H9 (cell line): Measurements from ENCODE around the gene TCERG1L. TPM values are rescaled to one million over a fixed set of nuclear protein-coding genes. Genes with fewer than 3 reads are reported as not detected.

Experiments used
- DNase-seq: peaks from one replicate; pipeline ENCODE4 v3.0.0-alpha.2; 2017
- H2AFZ ChIP-seq: one replicate; pipeline ENCODE4 v1.6.1; 2013; ENCODE audit warnings: mild to moderate bottlenecking, low read length, control low read depth, moderate library complexity
- H2AK5ac ChIP-seq: 2 replicates; pipeline ENCODE4 v1.6.1; 2013; ENCODE audit warnings: low read length, control low read depth, mixed read lengths; ENCODE audit not compliant: insufficient read length
- H2BK120ac ChIP-seq: one replicate; pipeline ENCODE4 v1.6.1; 2013; ENCODE audit warnings: low read depth, mild to moderate bottlenecking, low read length, control low read depth, inconsistent platforms; ENCODE audit not compliant: poor library complexity, severe bottlenecking
- H2BK12ac ChIP-seq: 2 replicates; pipeline ENCODE4 v1.6.1; 2013; ENCODE audit warnings: low read length, control low read depth, mixed read lengths, low read depth; ENCODE audit not compliant: insufficient read length
- H2BK15ac ChIP-seq: 2 replicates; pipeline ENCODE4 v1.6.1; 2013; ENCODE audit warnings: low read depth, low read length, control low read depth
- H2BK20ac ChIP-seq: one replicate; pipeline ENCODE4 v1.6.1; 2013; ENCODE audit warnings: low read depth, mild to moderate bottlenecking, low read length, control low read depth, inconsistent platforms; ENCODE audit not compliant: poor library complexity, severe bottlenecking
- H2BK5ac ChIP-seq: 2 replicates; pipeline ENCODE4 v1.6.1; 2013; ENCODE audit warnings: low read length, control low read depth, mixed read lengths; ENCODE audit not compliant: insufficient read length
- H3K14ac ChIP-seq: 2 replicates; pipeline ENCODE4 v1.6.1; 2013; ENCODE audit warnings: low read length, control low read depth; ENCODE audit not compliant: insufficient read depth
- H3K18ac ChIP-seq: 2 replicates; pipeline ENCODE4 v1.6.1; 2013; ENCODE audit warnings: low read depth, mild to moderate bottlenecking, mixed read lengths, low read length, control low read depth; ENCODE audit not compliant: insufficient read length
- H3K23ac ChIP-seq: 2 replicates; pipeline ENCODE4 v1.6.1; 2013; ENCODE audit warnings: low read length, control low read depth, mixed read lengths, low read depth; ENCODE audit not compliant: insufficient read length
- H3K23me2 ChIP-seq: 2 replicates; pipeline ENCODE4 v1.6.1; 2013; ENCODE audit warnings: low read depth, mild to moderate bottlenecking, mixed read lengths, low read length, control low read depth; ENCODE audit not compliant: insufficient read length, poor library complexity, severe bottlenecking
- H3K27ac ChIP-seq: 2 replicates; pipeline ENCODE4 v1.5.1; 2013; ENCODE audit warnings: low read length, control low read depth, mixed read lengths, low read depth; ENCODE audit not compliant: insufficient read length
- H3K27me3 ChIP-seq: 2 replicates; pipeline ENCODE4 v1.6.1; 2013; ENCODE audit warnings: low read length, control low read depth, inconsistent platforms; ENCODE audit not compliant: insufficient read depth
- H3K4ac ChIP-seq: 2 replicates; pipeline ENCODE4 v1.6.1; 2013; ENCODE audit warnings: low read depth, mild to moderate bottlenecking, control low read depth, inconsistent platforms, low read length, moderate library complexity
- H3K4me1 ChIP-seq: 2 replicates; pipeline ENCODE4 v1.6.1; 2013; ENCODE audit warnings: low read length, control low read depth, inconsistent platforms; ENCODE audit not compliant: insufficient read depth
- H3K4me2 ChIP-seq: 2 replicates; pipeline ENCODE4 v1.6.1; 2013; ENCODE audit warnings: low read length, control low read depth, mixed read lengths; ENCODE audit not compliant: insufficient read length, insufficient read depth
- H3K56ac ChIP-seq: 2 replicates; pipeline ENCODE4 v1.6.1; 2013; ENCODE audit warnings: low read depth, mild to moderate bottlenecking, mixed read lengths, low read length, control low read depth; ENCODE audit not compliant: insufficient read length
- H3K79me1 ChIP-seq: 2 replicates; pipeline ENCODE4 v1.6.1; 2013; ENCODE audit warnings: low read depth, mild to moderate bottlenecking, moderate library complexity, low read length, control low read depth, inconsistent platforms; ENCODE audit not compliant: insufficient read depth, poor library complexity, severe bottlenecking
- H3K79me2 ChIP-seq: 2 replicates; pipeline ENCODE4 v1.6.1; 2013; ENCODE audit warnings: low read length, control low read depth, inconsistent platforms; ENCODE audit not compliant: insufficient read depth
- H3K9ac ChIP-seq: 2 replicates; pipeline ENCODE4 v1.6.1; 2013; ENCODE audit warnings: low read length, control low read depth, mixed read lengths; ENCODE audit not compliant: insufficient read length; ENCODE audit errors: extremely low read depth
- H3K9me3 ChIP-seq: one replicate; pipeline ENCODE4 v1.6.1; 2013; ENCODE audit warnings: low read depth, low read length, inconsistent platforms; ENCODE audit not compliant: control insufficient read depth
- H3T11ph ChIP-seq: one replicate; pipeline ENCODE4 v1.6.1; 2013; ENCODE audit warnings: mild to moderate bottlenecking, low read length, control low read depth, inconsistent platforms
- H4K20me1 ChIP-seq: one replicate; pipeline ENCODE4 v1.6.1; 2013; ENCODE audit not compliant: control insufficient read depth, insufficient read length, insufficient read depth
- H4K5ac ChIP-seq: 2 replicates; pipeline ENCODE4 v1.6.1; 2013; ENCODE audit warnings: low read depth, mild to moderate bottlenecking, mixed read lengths, low read length, control low read depth; ENCODE audit not compliant: insufficient read length
- H4K8ac ChIP-seq: replicated peaks from 2 replicates; pipeline ENCODE4 v1.6.1; 2013; ENCODE audit warnings: low read length, control low read depth, mixed read lengths, low read depth; ENCODE audit not compliant: insufficient read length
- H4K91ac ChIP-seq: 2 replicates; pipeline ENCODE4 v1.6.1; 2013; ENCODE audit warnings: low read depth, mild to moderate bottlenecking, moderate library complexity, mixed read lengths, low read length, control low read depth; ENCODE audit not compliant: insufficient read length
- H3K27ac Mint-ChIP-seq, 3 experiments: 2 replicates in 2 of 3; 3 replicates in 1 of 3; pipeline ENCODE4 v1.8.0; 2020 to 2021; ENCODE audit warnings: mixed read lengths in 3 of 3, mild to moderate bottlenecking in 1 of 3, moderate library complexity in 1 of 3
- H3K27me3 Mint-ChIP-seq: 2 replicates; pipeline ENCODE4 v1.8.0; 2021; ENCODE audit warnings: low read depth, mild to moderate bottlenecking, moderate library complexity, mixed read lengths
- H3K36me3 Mint-ChIP-seq, 3 experiments: 2 replicates in 2 of 3; 3 replicates in 1 of 3; pipeline ENCODE4 v1.8.0; 2020 to 2021; ENCODE audit warnings: low read depth in 3 of 3, mixed read lengths in 3 of 3; ENCODE audit not compliant: insufficient read depth in 1 of 3
- H3K4me1 Mint-ChIP-seq, 2 experiments: 2 replicates each; pipeline ENCODE4 v1.8.0; 2020; ENCODE audit warnings: mixed read lengths in 2 of 2
- H3K4me3 Mint-ChIP-seq, 2 experiments: 2 replicates in 1 of 2; 3 replicates in 1 of 2; pipeline ENCODE4 v1.8.0; 2020 to 2021; ENCODE audit warnings: mild to moderate bottlenecking in 2 of 2, mixed read lengths in 2 of 2, moderate library complexity in 1 of 2
- H3K9me3 Mint-ChIP-seq, 2 experiments: 2 replicates in 1 of 2; 3 replicates in 1 of 2; pipeline ENCODE4 v1.8.0; 2020; ENCODE audit warnings: mild to moderate bottlenecking in 2 of 2, mixed read lengths in 2 of 2, moderate library complexity in 1 of 2
- WGBS: extraction: QIAGEN DNeasy Blood & Tissue Kit; methylation state at CpG from one replicate; pipeline ENCODE4 v1.1.7; 2013; ENCODE audit warnings: missing lambda C conversion rate, low lambda C conversion rate, mixed read lengths; ENCODE audit not compliant: insufficient read length; ENCODE audit errors: extremely low coverage; 5-methylcytosine and 5-hydroxymethylcytosine counted together
- total RNA-seq: library from RNA; stranded (reverse); gene quantifications from 2 replicates; pipeline ENCODE4 v1.2.1, GENCODE V29; 2021
- TF ChIP-seq, protein P1 (sequence below): fragments of 200-600 bp; sonication (generic); conservative IDR thresholded peaks from 3 replicates; pipeline ENCODE4 v1.8.0; 2021; ENCODE audit warnings: antibody characterized with exemption, mild to moderate bottlenecking

Gene TCERG1L
- total RNA-seq, 1 experiment from 2014 or later: 3.3 TPM

DNA sequence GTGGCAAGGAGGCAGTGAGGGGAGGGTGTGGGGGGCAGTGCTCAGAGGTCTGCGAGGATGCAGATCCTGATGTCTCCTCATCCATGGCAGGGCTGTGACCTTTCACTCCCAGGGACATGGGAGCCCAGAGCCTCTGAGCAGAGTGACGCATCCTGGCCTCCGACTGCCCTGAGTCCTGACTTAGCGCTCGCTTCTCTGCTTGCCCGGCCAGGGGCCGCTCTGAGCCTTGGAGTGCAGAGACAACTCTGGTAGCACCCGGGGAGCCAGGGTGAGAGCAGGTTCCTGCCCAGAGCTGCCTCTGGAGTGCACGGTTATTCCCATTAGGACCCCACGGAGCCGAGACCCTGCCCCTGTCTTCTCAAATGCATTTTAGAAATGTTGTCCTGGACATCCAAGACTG lies 188.0 kb downstream of the TCERG1L start:
- H2BK20ac ChIP-seq: no peak overlapping the region
- H4K20me1 ChIP-seq: no peaks in the 10 kb centered on the region
- H3K27me3 ChIP-seq: no peaks in the 10 kb centered on the region
- no CpG with 5 or more reads among the region's 11 CpGs for WGBS
- H3K4me3 Mint-ChIP-seq: no peak overlapping the region
- no peak overlapping the region for H3K14ac ChIP-seq
- H3K79me2 ChIP-seq: no peaks in the 10 kb centered on the region
- H3T11ph ChIP-seq: no peak overlapping the region
- peaks cover 15 to 23% of the 10 kb centered on the region in 2 experiments for H3K9me3 Mint-ChIP-seq
- TF ChIP-seq, protein P1, sequence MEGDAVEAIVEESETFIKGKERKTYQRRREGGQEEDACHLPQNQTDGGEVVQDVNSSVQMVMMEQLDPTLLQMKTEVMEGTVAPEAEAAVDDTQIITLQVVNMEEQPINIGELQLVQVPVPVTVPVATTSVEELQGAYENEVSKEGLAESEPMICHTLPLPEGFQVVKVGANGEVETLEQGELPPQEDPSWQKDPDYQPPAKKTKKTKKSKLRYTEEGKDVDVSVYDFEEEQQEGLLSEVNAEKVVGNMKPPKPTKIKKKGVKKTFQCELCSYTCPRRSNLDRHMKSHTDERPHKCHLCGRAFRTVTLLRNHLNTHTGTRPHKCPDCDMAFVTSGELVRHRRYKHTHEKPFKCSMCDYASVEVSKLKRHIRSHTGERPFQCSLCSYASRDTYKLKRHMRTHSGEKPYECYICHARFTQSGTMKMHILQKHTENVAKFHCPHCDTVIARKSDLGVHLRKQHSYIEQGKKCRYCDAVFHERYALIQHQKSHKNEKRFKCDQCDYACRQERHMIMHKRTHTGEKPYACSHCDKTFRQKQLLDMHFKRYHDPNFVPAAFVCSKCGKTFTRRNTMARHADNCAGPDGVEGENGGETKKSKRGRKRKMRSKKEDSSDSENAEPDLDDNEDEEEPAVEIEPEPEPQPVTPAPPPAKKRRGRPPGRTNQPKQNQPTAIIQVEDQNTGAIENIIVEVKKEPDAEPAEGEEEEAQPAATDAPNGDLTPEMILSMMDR: no peak
- H3K56ac ChIP-seq: no peak overlapping the region
- H3K23ac ChIP-seq: no peak overlapping the region
- no peak overlapping the region for H2AFZ ChIP-seq
- no peak overlapping the region for H3K27ac ChIP-seq
- no peaks in the 10 kb centered on the region for H3K79me1 ChIP-seq
- no peak overlapping the region for H3K18ac ChIP-seq
- H3K36me3 Mint-ChIP-seq: peaks cover 5 to 26% (median 25%) of the 10 kb centered on the region in 3 experiments
- H4K5ac ChIP-seq: no peak overlapping the region
- H3K23me2 ChIP-seq: peaks cover 2% of the 10 kb centered on the region
- H2BK15ac ChIP-seq: no peak overlapping the region
- H3K4ac ChIP-seq: no peak overlapping the region
- H4K91ac ChIP-seq: no peak overlapping the region
- no peak overlapping the region for H3K9ac ChIP-seq
- H3K4me1 Mint-ChIP-seq: peaks cover 17 to 19% of the 10 kb centered on the region in 2 experiments
- no peak overlapping the region for H2BK5ac ChIP-seq
- H3K9me3 ChIP-seq: peaks cover 8% of the 10 kb centered on the region
- no peak overlapping the region; a peak in 1 of 7 replicates for H3K27ac Mint-ChIP-seq
- H2AK5ac ChIP-seq: no peak overlapping the region
- DNase-seq: no peak
- no peak overlapping the region for H2BK120ac ChIP-seq
- H4K8ac ChIP-seq: no peak overlapping the region
- H3K27me3 Mint-ChIP-seq: peaks cover 1% of the 10 kb centered on the region; the same call in 1 of the 2 replicates
- no peak overlapping the region for H3K4me2 ChIP-seq
- no peak overlapping the region for H2BK12ac ChIP-seq
- peaks cover 4% of the 10 kb centered on the region; the same call in 1 of the 2 replicates for H3K4me1 ChIP-seq
